Endometrial microvascular endothelial cells (primary cell): ENCODE measurements around the gene DLX5. TPM values are rescaled to one million over a fixed set of nuclear protein-coding genes. Genes with fewer than 3 reads are reported as not detected.
"Not testable (repeated sequence)": the region's sequence is repeated elsewhere in the genome, so short reads cannot be mapped to it uniquely, and the experiment has no call there.

Source experiments
- in situ Hi-C: cut with HindIII; loops from 2 replicates; pipeline ENCODE4 v1.10.0; 2017; ENCODE audit warnings: low sequenced_read_pairs, low pct_unique_long_range_greater_than_20kb; ENCODE audit errors: inconsistent ontology term
- total RNA-seq: library from RNA; depleted of rRNA; stranded (reverse); fragments of >200 nt; gene quantifications from one replicate; pipeline ENCODE4 v1.2.3, GENCODE V29; 2015; ENCODE audit errors: inconsistent ontology term

DLX5 gene
- total RNA-seq, result not detected

GRCh38 chr7:97024209-97025129 lies at the start of gene DLX5:
Gene DLX5, minus strand, starts transcription at chr7:97024831. Its CDS starts 208 bp downstream, at chr7:97024623.
- in situ Hi-C loops, result loop anchor here (10.0 kb wide), 1 partner anchor 320 kb away; the partner anchor contains the start of gene SEM1

GRCh38 chr7:97072025-97072424 lies 47.4 kb upstream of the DLX5 start:
- in situ Hi-C loops, result not testable (repeated sequence)

GRCh38 chr7:97064972-97065587 lies 40.4 kb upstream of the DLX5 start:
- in situ Hi-C loops, result no loop called here

GRCh38 chr7:97064020-97064419 lies 39.4 kb upstream of the DLX5 start:
- in situ Hi-C loops, result no loop called here

GRCh38 chr7:97043281-97043680 lies 18.6 kb upstream of the DLX5 start:
- in situ Hi-C loops, result no loop called here

- in situ Hi-C loops, result no loop called here
Observed at GRCh38 chr7:97039374-97040065, 14.9 kb upstream of the DLX5 start.

- in situ Hi-C loops, result not testable (repeated sequence)
Observed at GRCh38 chr7:97034213-97034852, 9.7 kb upstream of the DLX5 start.

GRCh38 chr7:97027427-97028234 lies 3.0 kb upstream of the DLX5 start:
- in situ Hi-C loops, result loop anchor here (10.0 kb wide), 1 partner anchor 323 kb away; the partner anchor contains the start of gene SEM1

- in situ Hi-C loops, result loop anchor here (10.0 kb wide), 1 partner anchor 322 kb away; the partner anchor contains the start of gene SEM1
Observed at GRCh38 chr7:97026715-97027426, 2.2 kb upstream of the DLX5 start.

GRCh38 chr7:97025983-97026714 lies 1.5 kb upstream of the DLX5 start:
- in situ Hi-C loops, result loop anchor here (10.0 kb wide), 1 partner anchor 321 kb away; the partner anchor contains the start of gene SEM1

GRCh38 chr7:97025130-97025499 lies 484 bp upstream of the DLX5 start:
- in situ Hi-C loops, result loop anchor here (10.0 kb wide), 1 partner anchor 320 kb away; the partner anchor contains the start of gene SEM1

- in situ Hi-C loops, result loop anchor here (10.0 kb wide), 1 partner anchor 318 kb away; the partner anchor contains the start of gene SEM1
Observed at GRCh38 chr7:97022491-97023306, 1.9 kb downstream of the DLX5 start.

GRCh38 chr7:97021747-97022490 lies 2.7 kb downstream of the DLX5 start:
- in situ Hi-C loops, result loop anchor here (10.0 kb wide), 1 partner anchor 317 kb away; the partner anchor contains the start of gene SEM1

GRCh38 chr7:97020996-97021746 lies 3.5 kb downstream of the DLX5 start:
- in situ Hi-C loops, result loop anchor here (10.0 kb wide), 1 partner anchor 316 kb away; the partner anchor contains the start of gene SEM1
